Colonic mucosa (tissue), 4 donors: ENCODE results near the gene MLLT6. TPM values are rescaled to one million over a fixed set of nuclear protein-coding genes. Genes with fewer than 3 reads are reported as not detected.

Source experiments
- DNase-seq: peaks from one replicate; pipeline ENCODE4 v3.0.0-alpha.2; 2020
- H3K27ac ChIP-seq: fragments of 200-600 bp; one replicate; pipeline ENCODE4 v1.8.0; 2021
- H3K27me3 ChIP-seq: fragments of 200-600 bp; one replicate; pipeline ENCODE4 v1.8.0; 2021
- H3K36me3 ChIP-seq: fragments of 200-600 bp; one replicate; pipeline ENCODE4 v1.8.0; 2021
- H3K4me1 ChIP-seq: fragments of 200-600 bp; one replicate; pipeline ENCODE4 v1.8.0; 2021; ENCODE audit warnings: mild to moderate bottlenecking
- H3K4me3 ChIP-seq: fragments of 200-600 bp; one replicate; pipeline ENCODE4 v1.8.0; 2021
- H3K9ac ChIP-seq, 2 donors: one replicate each; pipeline ENCODE4 v1.7.0; 2013; ENCODE audit warnings: control low read depth in 2 of 2, low read depth in 2 of 2, low read length in 2 of 2
- H3K9me3 ChIP-seq: fragments of 200-600 bp; one replicate; pipeline ENCODE4 v1.8.0; 2021
- CTCF ChIP-seq: fragments of 200-600 bp; IDR thresholded peaks from one replicate; pipeline ENCODE4 v1.8.0; 2022; ENCODE audit warnings: antibody characterized with exemption, mild to moderate bottlenecking
- intact Hi-C: fragments of 100-400 bp; cut with DNase I; formaldehyde crosslinking; loops from one replicate; pipeline ENCODE4 v1.14.1; 2022
- total RNA-seq, 2 donors: library from RNA; stranded (reverse); fragmentation: NEBNext Ultra II Directional in 1 of 2; extraction: Animal tissue kit (Norgen Biotek cat#: 25700) in 1 of 2; gene quantifications; one replicate each; pipeline ENCODE4 v1.2.1, GENCODE V29; 2021
- donor health status: healthy.
- donor health status: DM: no; HTN: no; CAD: no.
- donor health status: DM: no; HTN: no; CAD: no.

MLLT6 gene
- total RNA-seq, 2 donors from 2014 or later: 74.1 to 109 TPM

GRCh38 chr17:38746849-38747462 is 41.9 kb downstream of the MLLT6 start:
- intact Hi-C loops: no loop called here
- TF ChIP-seq CTCF: no peak
- DNase-seq: peak; percentile 40
- Histone ChIP-seq H3K4me3 (peak overlapping the region; percentile 80), H3K27ac (peak overlapping the region; percentile 86), H3K36me3 (no peaks in the 10 kb centered on the region), H3K9me3 (no peaks in the 10 kb centered on the region), H3K9ac (peak overlapping the region; percentile 87 to 89), H3K4me1 (peaks cover 20% of the 10 kb centered on the region), H3K27me3 (no peaks in the 10 kb centered on the region)

GRCh38 chr17:38747463-38748148 is 42.5 kb downstream of the MLLT6 start:
- TF ChIP-seq CTCF: no peak
- no peaks in the 10 kb centered on the region for H3K36me3 ChIP-seq
- no peaks in the 10 kb centered on the region for H3K27me3 ChIP-seq
- H3K4me1 ChIP-seq: peaks cover 14% of the 10 kb centered on the region
- H3K9ac ChIP-seq: peak overlapping the region; percentile 87 to 89
- intact Hi-C loops: no loop called here
- peak; percentile 71 for DNase-seq
- no peaks in the 10 kb centered on the region for H3K9me3 ChIP-seq
- peak overlapping the region; percentile 86 for H3K27ac ChIP-seq
- peak overlapping the region; percentile 80 for H3K4me3 ChIP-seq

GRCh38 chr17:38748149-38748891 is 43.2 kb downstream of the MLLT6 start, which contains the start of gene PCGF2:
Gene PCGF2 (minus strand): TSS chr17:38748336. CDS start chr17:38740402, 7,934 bp downstream.
- peak within 1 kb of the TSS; percentile 86 for H3K27ac ChIP-seq
- no peak for TF ChIP-seq CTCF
- peaks cover 10% of the 10 kb centered on the region for H3K4me1 ChIP-seq
- peak; percentile 95 for DNase-seq
- intact Hi-C loops: no loop called here
- H3K9me3 ChIP-seq: no peaks in the 10 kb centered on the region
- H3K9ac ChIP-seq: peak within 1 kb of the TSS; percentile 89 to 93
- peak within 1 kb of the TSS; percentile 80 for H3K4me3 ChIP-seq
- H3K27me3 ChIP-seq: no peaks in the 10 kb centered on the region
- H3K36me3 ChIP-seq: no peaks in the 10 kb centered on the region

- intact Hi-C loops: no loop called here
- Histone ChIP-seq H3K4me1 (peaks cover 15% of the 10 kb centered on the region), H3K9me3 (no peaks in the 10 kb centered on the region), H3K4me3 (peak overlapping the region; percentile 80), H3K27ac (peak overlapping the region; percentile 86), H3K27me3 (no peaks in the 10 kb centered on the region), H3K9ac (peak overlapping the region; percentile 67 to 93), H3K36me3 (no peaks in the 10 kb centered on the region)
- TF ChIP-seq CTCF: no peak
- DNase-seq: no peak
Observed at GRCh38 chr17:38748892-38749222, 43.8 kb downstream of the MLLT6 start.

- H3K4me1 ChIP-seq: peaks cover 15% of the 10 kb centered on the region
Observed at GRCh38 chr17:38749223-38750043, 44.4 kb downstream of the MLLT6 start.

More at GRCh38 chr17:38749223-38750043, 44.4 kb downstream of the MLLT6 start:
- no peaks in the 10 kb centered on the region for H3K9me3 ChIP-seq
- intact Hi-C loops: no loop called here
- peak overlapping the region; percentile 80 for H3K4me3 ChIP-seq
- H3K27me3 ChIP-seq: no peaks in the 10 kb centered on the region
- H3K27ac ChIP-seq: peak overlapping the region; percentile 86
- peak overlapping the region; percentile 67 to 93 for H3K9ac ChIP-seq
- DNase-seq: peak; percentile 93
- TF ChIP-seq CTCF: no peak
- no peaks in the 10 kb centered on the region for H3K36me3 ChIP-seq
